Astrocyte (in vitro differentiated cells and primary cell): Measurements from ENCODE around the gene MEGF8. TPM values are rescaled to one million over a fixed set of nuclear protein-coding genes. Genes with fewer than 3 reads are reported as not detected.

Experiments used
- DNase-seq: peaks from one replicate; pipeline ENCODE4 v3.0.0-alpha.2; 2010; ENCODE audit warnings: low read depth
- FAIRE-seq: peaks from 2 replicates; lab custom pipeline; 2011; peaks lifted over from hg19 to GRCh38; lab: Jason Lieb, UNC
- H2AFZ ChIP-seq: 2 replicates; pipeline ENCODE4 v1.6.0; 2012; ENCODE audit warnings: low read depth, low read length, inconsistent platforms
- H3K27ac ChIP-seq: 2 replicates; pipeline ENCODE4 v1.5.1; 2011; ENCODE audit warnings: low read depth, low read length, inconsistent platforms
- H3K27me3 ChIP-seq: 2 replicates; pipeline ENCODE4 v1.6.0; 2011; ENCODE audit warnings: low read length, inconsistent platforms; ENCODE audit not compliant: insufficient read depth
- H3K36me3 ChIP-seq: 2 replicates; pipeline ENCODE4 v1.5.1; 2011; ENCODE audit warnings: low read length, inconsistent platforms; ENCODE audit not compliant: insufficient read depth
- H3K4me1 ChIP-seq: 2 replicates; pipeline ENCODE4 v1.5.1; 2011; ENCODE audit warnings: low read length, inconsistent platforms; ENCODE audit not compliant: insufficient read depth
- H3K4me2 ChIP-seq: 2 replicates; pipeline ENCODE4 v1.6.0; 2012; ENCODE audit warnings: low read length, inconsistent platforms
- H3K4me3 ChIP-seq: 2 replicates; pipeline ENCODE4 v1.5.1; 2011; ENCODE audit warnings: low read depth, mild to moderate bottlenecking, low read length, inconsistent platforms; ENCODE audit not compliant: insufficient read depth
- H3K79me2 ChIP-seq: 2 replicates; pipeline ENCODE4 v1.6.0; 2012; ENCODE audit warnings: mild to moderate bottlenecking, low read length, inconsistent platforms; ENCODE audit not compliant: insufficient read depth
- H3K9ac ChIP-seq: 2 replicates; pipeline ENCODE4 v1.6.0; 2012; ENCODE audit warnings: mild to moderate bottlenecking, low read length, inconsistent platforms
- H3K9me3 ChIP-seq: 2 replicates; pipeline ENCODE4 v1.5.1; 2012; ENCODE audit warnings: low read depth, mild to moderate bottlenecking, low read length, inconsistent platforms; ENCODE audit not compliant: insufficient read depth
- H4K20me1 ChIP-seq: 2 replicates; pipeline ENCODE4 v1.6.0; 2012; ENCODE audit warnings: low read length, inconsistent platforms; ENCODE audit not compliant: insufficient read depth
- H3K27ac Mint-ChIP-seq: one replicate; pipeline ENCODE4 v1.8.0; 2021; ENCODE audit warnings: mild to moderate bottlenecking, mixed read lengths; ENCODE audit not compliant: unreplicated experiment
- H3K27me3 Mint-ChIP-seq: one replicate; pipeline ENCODE4 v1.8.0; 2021; ENCODE audit warnings: low read depth, mixed read lengths; ENCODE audit not compliant: unreplicated experiment
- H3K36me3 Mint-ChIP-seq: one replicate; pipeline ENCODE4 v1.8.0; 2021; ENCODE audit warnings: low read depth, mixed read lengths; ENCODE audit not compliant: unreplicated experiment
- H3K4me1 Mint-ChIP-seq: one replicate; pipeline ENCODE4 v1.8.0; 2021; ENCODE audit warnings: low read depth, mixed read lengths; ENCODE audit not compliant: unreplicated experiment
- H3K4me3 Mint-ChIP-seq: one replicate; pipeline ENCODE4 v1.8.0; 2021; ENCODE audit warnings: mild to moderate bottlenecking, moderate library complexity, mixed read lengths; ENCODE audit not compliant: unreplicated experiment
- H3K9me3 Mint-ChIP-seq: one replicate; pipeline ENCODE4 v1.8.0; 2021; ENCODE audit warnings: mild to moderate bottlenecking, mixed read lengths; ENCODE audit not compliant: unreplicated experiment
- EZH2 ChIP-seq: IDR thresholded peaks from 2 replicates; pipeline ENCODE4 v1.6.1; 2012; ENCODE audit warnings: mild to moderate bottlenecking, low read length, inconsistent platforms; ENCODE audit not compliant: insufficient read depth
- total RNA-seq: library from RNA; stranded (reverse); gene quantifications from 2 replicates; pipeline ENCODE4 v1.2.1, GENCODE V29; 2021
- TF ChIP-seq, protein P1 (sequence below): IDR thresholded peaks from 2 replicates; pipeline ENCODE4 v1.5.1; 2011; ENCODE audit warnings: low read depth, mild to moderate bottlenecking, inconsistent platforms, low read length, moderate library complexity; ENCODE audit not compliant: insufficient read depth

Gene MEGF8
- total RNA-seq, 1 donor from 2014 or later: 42.0 TPM

DNA sequence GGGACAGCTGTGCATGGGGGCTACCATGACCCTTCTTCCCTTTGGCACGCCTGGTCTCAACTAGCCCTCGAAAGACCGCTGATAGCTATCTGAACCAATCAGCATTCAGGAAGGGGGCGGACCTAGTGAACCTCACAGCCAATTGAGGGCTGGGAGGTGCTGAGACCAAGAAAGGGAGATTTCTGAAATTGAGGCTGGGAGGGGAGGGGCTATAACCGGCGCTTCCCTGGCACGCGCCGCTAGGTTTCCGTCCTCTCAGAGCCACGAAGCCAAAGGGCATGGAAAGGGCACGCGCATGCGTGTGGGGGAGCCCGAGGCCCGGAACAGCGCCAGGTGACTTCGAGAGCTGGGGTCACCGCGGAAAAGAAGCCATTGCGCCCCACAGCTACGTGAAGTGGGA lies 18.8 kb upstream of the MEGF8 start:
- Mint-ChIP-seq H3K4me1 (peaks cover 3% of the 10 kb centered on the region), H3K9me3 (no peaks in the 10 kb centered on the region), H3K27me3 (peaks cover 6% of the 10 kb centered on the region), H3K36me3 (peaks cover 3% of the 10 kb centered on the region), H3K4me3 (no peak overlapping the region), H3K27ac (no peak overlapping the region)
- H3K4me2 ChIP-seq: no peak overlapping the region
- H4K20me1 ChIP-seq: no peaks in the 10 kb centered on the region
- peaks cover 12% of the 10 kb centered on the region for H3K4me1 ChIP-seq
- H3K79me2 ChIP-seq: peaks cover 3% of the 10 kb centered on the region
- no peaks in the 10 kb centered on the region for H3K9me3 ChIP-seq
- no peak overlapping the region for H3K27ac ChIP-seq
- H3K27me3 ChIP-seq: no peaks in the 10 kb centered on the region
- H3K4me3 ChIP-seq: no peak overlapping the region
- no peaks in the 10 kb centered on the region for H3K36me3 ChIP-seq
- H2AFZ ChIP-seq: no peak overlapping the region
- H3K9ac ChIP-seq: no peak overlapping the region
- TF ChIP-seq, protein P1, sequence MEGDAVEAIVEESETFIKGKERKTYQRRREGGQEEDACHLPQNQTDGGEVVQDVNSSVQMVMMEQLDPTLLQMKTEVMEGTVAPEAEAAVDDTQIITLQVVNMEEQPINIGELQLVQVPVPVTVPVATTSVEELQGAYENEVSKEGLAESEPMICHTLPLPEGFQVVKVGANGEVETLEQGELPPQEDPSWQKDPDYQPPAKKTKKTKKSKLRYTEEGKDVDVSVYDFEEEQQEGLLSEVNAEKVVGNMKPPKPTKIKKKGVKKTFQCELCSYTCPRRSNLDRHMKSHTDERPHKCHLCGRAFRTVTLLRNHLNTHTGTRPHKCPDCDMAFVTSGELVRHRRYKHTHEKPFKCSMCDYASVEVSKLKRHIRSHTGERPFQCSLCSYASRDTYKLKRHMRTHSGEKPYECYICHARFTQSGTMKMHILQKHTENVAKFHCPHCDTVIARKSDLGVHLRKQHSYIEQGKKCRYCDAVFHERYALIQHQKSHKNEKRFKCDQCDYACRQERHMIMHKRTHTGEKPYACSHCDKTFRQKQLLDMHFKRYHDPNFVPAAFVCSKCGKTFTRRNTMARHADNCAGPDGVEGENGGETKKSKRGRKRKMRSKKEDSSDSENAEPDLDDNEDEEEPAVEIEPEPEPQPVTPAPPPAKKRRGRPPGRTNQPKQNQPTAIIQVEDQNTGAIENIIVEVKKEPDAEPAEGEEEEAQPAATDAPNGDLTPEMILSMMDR: no peak
- TF ChIP-seq EZH2: no peak
- DNase-seq: no peak
- no peak for FAIRE-seq

GRCh38 chr19:42309686-42310085 lies 15.7 kb upstream of the MEGF8 start:
- no peaks in the 10 kb centered on the region for H4K20me1 ChIP-seq
- H3K36me3 Mint-ChIP-seq: no peaks in the 10 kb centered on the region
- H3K79me2 ChIP-seq: no peaks in the 10 kb centered on the region
- no peak overlapping the region for H3K4me2 ChIP-seq
- no peaks in the 10 kb centered on the region for H3K36me3 ChIP-seq
- no peak overlapping the region for H3K4me3 ChIP-seq
- H3K9me3 ChIP-seq: no peaks in the 10 kb centered on the region
- H3K4me1 ChIP-seq: peaks cover 3% of the 10 kb centered on the region
- FAIRE-seq (no peak), DNase-seq (no peak)
- H3K4me3 Mint-ChIP-seq: no peak overlapping the region
- peaks cover 9% of the 10 kb centered on the region for H3K27me3 ChIP-seq
- peaks cover 25% of the 10 kb centered on the region for H3K27me3 Mint-ChIP-seq
- no peak for TF ChIP-seq EZH2
- TF ChIP-seq, protein P1: no peak
- no peak overlapping the region for H3K27ac ChIP-seq
- H3K27ac Mint-ChIP-seq: no peak overlapping the region
- no peaks in the 10 kb centered on the region for H3K9me3 Mint-ChIP-seq
- H3K4me1 Mint-ChIP-seq: peaks cover 2% of the 10 kb centered on the region
- H2AFZ ChIP-seq: no peak overlapping the region
- H3K9ac ChIP-seq: no peak overlapping the region

DNA sequence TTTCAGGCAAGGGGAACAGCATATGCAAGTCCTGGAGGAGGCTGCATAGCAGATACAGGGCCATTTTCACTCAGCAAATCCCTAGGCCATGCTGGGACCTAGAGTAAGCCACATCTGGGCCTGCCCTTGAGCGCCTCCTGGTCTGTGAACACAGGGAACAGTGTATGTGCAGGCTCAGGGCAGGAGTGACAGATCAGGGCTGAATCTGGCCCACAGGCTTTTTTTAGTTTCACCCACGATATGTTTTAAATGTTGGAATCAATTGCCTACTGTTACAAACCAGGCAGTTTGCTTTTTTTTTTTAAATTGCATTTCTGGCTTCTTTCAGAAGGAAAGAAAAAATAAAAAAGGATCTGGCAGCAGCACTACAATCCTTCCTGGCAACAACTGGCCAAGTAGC lies 13.8 kb upstream of the MEGF8 start:
- Histone ChIP-seq H3K4me1 (peaks cover 3% of the 10 kb centered on the region), H2AFZ (no peak overlapping the region), H3K4me2 (no peak overlapping the region), H3K79me2 (no peaks in the 10 kb centered on the region), H3K4me3 (no peak overlapping the region), H3K9ac (no peak overlapping the region), H3K27ac (no peak overlapping the region), H3K27me3 (peaks cover 9% of the 10 kb centered on the region), H3K9me3 (no peaks in the 10 kb centered on the region), H4K20me1 (no peaks in the 10 kb centered on the region), H3K36me3 (no peaks in the 10 kb centered on the region)
- Mint-ChIP-seq H3K27me3 (peaks cover 33% of the 10 kb centered on the region), H3K36me3 (no peaks in the 10 kb centered on the region), H3K4me3 (peak overlapping the region; percentile 40), H3K9me3 (no peaks in the 10 kb centered on the region), H3K27ac (no peak overlapping the region), H3K4me1 (peaks cover 2% of the 10 kb centered on the region)
- TF ChIP-seq EZH2: no peak
- TF ChIP-seq, protein P1: peak; percentile 4
- no peak for DNase-seq
- no peak for FAIRE-seq
